Small intestine (tissue), 7 donors: Measurements from ENCODE around the gene CEP112. TPM values are rescaled to one million over a fixed set of nuclear protein-coding genes. Genes with fewer than 3 reads are reported as not detected.

Experiments used
- DNase-seq, 2 donors: peaks; one replicate each; pipeline versions ENCODE4 v3.0.0 to v3.0.0-alpha.2; 2013
- FAIRE-seq: peaks from 2 replicates; lab custom pipeline; 2012; peaks lifted over from hg19 to GRCh38; lab: Jason Lieb, UNC
- H3K27ac ChIP-seq, 3 donors: one replicate each; pipeline ENCODE4 v1.5.1; 2013; ENCODE audit warnings: low read length in 2 of 3, mild to moderate bottlenecking in 2 of 3, control low read depth in 1 of 3, inconsistent platforms in 1 of 3, low read depth in 1 of 3, moderate library complexity in 1 of 3
- H3K27me3 ChIP-seq, 3 donors: one replicate each; pipeline ENCODE4 v1.6.1; 2013; ENCODE audit warnings: low read length in 3 of 3, inconsistent platforms in 1 of 3; ENCODE audit not compliant: control insufficient read depth in 3 of 3, insufficient read depth in 3 of 3
- H3K36me3 ChIP-seq, 3 donors: one replicate each; pipeline ENCODE4 v1.6.1; 2013; ENCODE audit warnings: low read length in 3 of 3, inconsistent platforms in 1 of 3, low read depth in 1 of 3, mild to moderate bottlenecking in 1 of 3, moderate library complexity in 1 of 3; ENCODE audit not compliant: control insufficient read depth in 3 of 3, insufficient read depth in 2 of 3
- H3K4me1 ChIP-seq, 3 donors: one replicate each; pipeline ENCODE4 v1.6.1; 2013; ENCODE audit warnings: low read length in 2 of 3, inconsistent platforms in 1 of 3, low read depth in 1 of 3, mild to moderate bottlenecking in 1 of 3, moderate library complexity in 1 of 3; ENCODE audit not compliant: control insufficient read depth in 3 of 3, insufficient read depth in 2 of 3
- H3K4me3 ChIP-seq, 3 donors: one replicate each; pipeline ENCODE4 v1.5.1; 2013; ENCODE audit warnings: low read length in 3 of 3, control low read depth in 1 of 3, inconsistent platforms in 1 of 3, low read depth in 1 of 3, mild to moderate bottlenecking in 1 of 3, moderate library complexity in 1 of 3
- H3K9me3 ChIP-seq, 2 donors: one replicate each; pipeline ENCODE4 v1.6.1; 2013; ENCODE audit warnings: low read depth in 1 of 2, low read length in 1 of 2; ENCODE audit not compliant: control insufficient read depth in 2 of 2, insufficient read depth in 1 of 2
- WGBS, 3 donors: extraction: QIAGEN DNeasy Blood & Tissue Kit; methylation state at CpG; one replicate each; pipeline ENCODE4 v1.1.7; 2013; 5-methylcytosine and 5-hydroxymethylcytosine counted together
- polyA plus RNA-seq, 4 donors: library from polyadenylated mRNA; stranded (reverse) in 3 of 4; unstranded in 1 of 4; fragments of 200-250 nt in 3 of 4; fragments of 120-200 nt in 1 of 4; gene quantifications; one replicate each; pipeline versions ENCODE4 v1.2.1 to v1.2.3, GENCODE V29; 2013
- donor health status: healthy with polysubstance abuse.
- donor health status: control.
- donor health status: control.
- donor health status: Bipolar disorder and iron deficiency.
- donor health status: healthy.

The CEP112 gene
- polyA plus RNA-seq, 4 donors = 2.4 to 3.6 (median 3.5) TPM; not detected in 1

DNA sequence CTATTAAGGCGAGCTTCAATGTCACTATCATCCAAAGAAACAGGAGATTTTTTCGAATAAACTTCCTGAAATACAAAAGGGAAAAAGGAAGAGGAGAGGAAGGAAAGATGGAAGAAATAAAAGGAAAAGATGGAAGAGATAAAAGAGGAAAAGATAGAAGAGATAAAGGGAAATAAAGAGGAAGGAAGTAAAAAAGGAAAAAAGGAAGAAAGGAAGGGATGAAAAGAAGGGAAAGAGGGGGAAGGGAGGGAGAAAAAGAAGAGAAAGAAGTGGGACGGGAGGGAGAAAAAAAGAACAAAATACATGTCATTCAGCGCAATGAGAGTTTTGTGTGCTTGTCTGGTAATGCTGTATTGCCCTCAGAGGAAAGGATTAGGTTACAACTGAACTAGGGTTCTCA lies 62.2 kb downstream of the CEP112 start:
- H3K4me3 ChIP-seq = no peak overlapping the region
- peaks cover 0 to 1% (median 0%) of the 10 kb centered on the region in 3 donors for H3K27me3 ChIP-seq
- no peak for FAIRE-seq
- no peaks in the 10 kb centered on the region for H3K9me3 ChIP-seq
- H3K27ac ChIP-seq = no peak overlapping the region
- H3K36me3 ChIP-seq = no peaks in the 10 kb centered on the region
- H3K4me1 ChIP-seq = no peaks in the 10 kb centered on the region
- WGBS, 3 donors = 91 to 93% (median 91%) methylated on average over 4 of the region's 4 CpGs
- DNase-seq = no peak

DNA sequence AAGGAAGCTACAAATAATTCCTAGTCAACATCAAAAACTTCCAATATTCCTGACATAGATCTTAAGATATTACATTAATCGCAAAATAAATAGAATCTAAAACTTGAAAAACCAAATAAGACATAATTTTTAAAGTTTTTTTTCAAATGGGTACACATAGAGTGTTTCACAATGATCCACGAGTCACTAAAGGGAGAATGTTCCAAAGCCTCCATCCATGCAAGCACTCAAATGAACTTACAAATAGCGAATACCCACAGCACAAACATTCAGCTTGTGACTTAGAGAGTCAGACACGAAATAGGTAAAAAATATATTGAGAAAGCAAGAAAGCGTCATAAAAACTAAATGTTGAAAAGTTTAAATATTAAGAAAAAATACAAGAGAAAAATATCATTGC lies 65.7 kb downstream of the CEP112 start:
- H3K36me3 ChIP-seq = no peaks in the 10 kb centered on the region
- FAIRE-seq (no peak), DNase-seq (no peak)
- peaks cover 0 to 1% (median 0%) of the 10 kb centered on the region in 3 donors for H3K27me3 ChIP-seq
- no peaks in the 10 kb centered on the region for H3K9me3 ChIP-seq
- no peak overlapping the region for H3K4me3 ChIP-seq
- 93 to 95% (median 94%) methylated on average over 5 of the region's 5 CpGs for WGBS, 3 donors
- H3K27ac ChIP-seq = no peak overlapping the region
- H3K4me1 ChIP-seq = no peaks in the 10 kb centered on the region

DNA sequence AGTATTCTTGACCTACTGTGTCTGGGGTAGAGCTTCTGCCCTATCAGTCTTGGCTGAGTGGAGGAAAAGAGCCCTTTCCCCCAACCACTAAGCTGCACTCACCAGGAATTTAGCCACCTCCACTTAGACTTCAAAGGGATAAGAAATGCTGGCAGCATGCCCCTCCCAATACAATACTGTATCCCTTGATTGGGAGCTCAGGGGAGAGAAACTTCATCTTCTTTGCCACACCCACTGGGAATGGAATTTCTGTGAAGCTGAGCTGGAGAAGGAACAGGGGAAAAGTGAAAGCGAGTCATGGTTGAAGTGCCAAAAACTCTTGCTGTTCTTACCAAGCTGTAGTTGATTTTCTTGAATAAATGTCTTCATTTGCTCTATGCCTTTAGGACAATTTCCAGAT lies 68.8 kb downstream of the CEP112 start:
- H3K27ac ChIP-seq = no peak overlapping the region
- no peak overlapping the region for H3K4me3 ChIP-seq
- 50 to 86% (median 67%) methylated on average over 1 of the region's 1 CpG for WGBS, 3 donors
- FAIRE-seq = no peak
- H3K9me3 ChIP-seq = no peaks in the 10 kb centered on the region
- H3K36me3 ChIP-seq = no peaks in the 10 kb centered on the region
- peaks cover 0 to 1% (median 0%) of the 10 kb centered on the region in 3 donors for H3K27me3 ChIP-seq
- no peaks in the 10 kb centered on the region for H3K4me1 ChIP-seq
- peak in 1 of 2 donors; percentile 5 for DNase-seq

DNA sequence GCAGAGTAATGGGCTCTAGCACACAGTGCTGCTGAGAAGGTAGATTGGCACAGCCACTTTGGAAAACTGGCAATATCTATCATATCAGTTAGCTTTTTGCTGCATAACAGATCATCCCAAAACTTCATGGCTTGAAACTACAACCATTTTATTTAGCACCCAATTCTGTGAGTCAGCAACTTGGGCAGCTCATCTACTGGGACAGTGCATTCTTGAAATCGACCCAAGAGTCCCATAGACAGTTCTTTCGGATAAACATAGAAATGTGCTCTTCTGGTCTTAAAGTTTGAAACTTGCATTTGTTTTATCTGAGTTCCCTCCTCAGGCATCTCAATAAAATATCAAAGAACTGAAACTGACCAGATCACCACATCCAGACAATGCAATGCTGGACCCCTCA lies 76.7 kb downstream of the CEP112 start:
- DNase-seq (no peak), FAIRE-seq (no peak)
- 67 to 94% (median 79%) methylated on average over 2 of the region's 2 CpGs for WGBS, 3 donors
- Histone ChIP-seq H3K9me3 (no peaks in the 10 kb centered on the region), H3K27ac (no peak overlapping the region), H3K4me3 (no peak overlapping the region), H3K36me3 (no peaks in the 10 kb centered on the region), H3K4me1 (no peaks in the 10 kb centered on the region), H3K27me3 (no peaks in the 10 kb centered on the region)

DNA sequence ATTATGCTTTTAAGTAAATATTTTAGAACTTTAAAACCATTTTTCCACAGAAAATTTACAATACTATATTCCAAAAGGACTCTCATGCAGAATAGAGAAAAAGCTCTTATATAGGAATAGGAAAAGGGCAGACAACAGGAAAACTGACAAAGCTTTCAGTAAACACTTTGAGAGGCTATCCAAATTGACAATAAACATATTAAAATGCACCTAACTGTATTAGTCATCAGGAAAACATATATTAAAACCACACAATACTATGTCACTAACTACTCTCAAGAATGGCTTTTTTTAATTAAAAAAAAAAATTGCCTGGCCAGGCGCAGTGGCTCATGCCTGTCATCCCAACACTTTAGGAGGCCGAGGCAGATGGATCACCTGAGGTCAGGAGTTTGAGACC lies 77.3 kb downstream of the CEP112 start:
- H3K27ac ChIP-seq = no peak overlapping the region
- no peak overlapping the region for H3K4me3 ChIP-seq
- no peaks in the 10 kb centered on the region for H3K27me3 ChIP-seq
- no peaks in the 10 kb centered on the region for H3K36me3 ChIP-seq
- FAIRE-seq (no peak), DNase-seq (no peak)
- no peaks in the 10 kb centered on the region for H3K4me1 ChIP-seq
- H3K9me3 ChIP-seq = no peaks in the 10 kb centered on the region
- WGBS, 3 donors = 87 to 97% (median 89%) methylated on average over 2 of the region's 2 CpGs

DNA sequence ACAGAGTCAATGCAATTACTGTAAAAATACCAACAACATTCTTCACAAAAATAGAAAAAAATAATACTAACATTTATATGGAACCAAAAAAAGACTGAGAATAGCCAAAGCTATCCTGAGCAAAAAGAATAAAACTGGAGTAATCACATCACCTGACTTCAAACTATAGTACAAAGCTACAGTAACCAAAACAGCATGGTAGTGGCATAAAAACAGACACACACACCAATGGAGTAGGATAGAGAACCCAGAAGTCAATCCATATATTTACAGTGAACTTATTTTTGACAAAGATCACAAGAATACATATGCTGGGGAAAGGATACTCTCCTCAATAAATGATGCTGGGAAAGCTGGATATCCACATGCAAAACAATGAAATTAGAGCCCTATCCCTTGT lies 84.2 kb downstream of the CEP112 start:
- Histone ChIP-seq H3K27me3 (no peaks in the 10 kb centered on the region), H3K36me3 (no peaks in the 10 kb centered on the region), H3K4me3 (no peak overlapping the region), H3K27ac (no peak overlapping the region), H3K4me1 (no peaks in the 10 kb centered on the region), H3K9me3 (peaks cover 0 to 8% of the 10 kb centered on the region in 2 donors)
- no peak for FAIRE-seq
- no peak for DNase-seq

GRCh38 chr17:66098040-66098439 lies 93.9 kb downstream of the CEP112 start:
- WGBS, 3 donors = 82 to 90% (median 88%) methylated on average over 3 of the region's 3 CpGs
- H3K36me3 ChIP-seq = peaks cover 0 to 2% (median 0%) of the 10 kb centered on the region in 3 donors
- H3K4me1 ChIP-seq = no peaks in the 10 kb centered on the region
- FAIRE-seq (no peak), DNase-seq (no peak)
- no peak overlapping the region for H3K27ac ChIP-seq
- no peaks in the 10 kb centered on the region for H3K27me3 ChIP-seq
- peaks cover 0 to 7% of the 10 kb centered on the region in 2 donors for H3K9me3 ChIP-seq
- H3K4me3 ChIP-seq = no peak overlapping the region

DNA sequence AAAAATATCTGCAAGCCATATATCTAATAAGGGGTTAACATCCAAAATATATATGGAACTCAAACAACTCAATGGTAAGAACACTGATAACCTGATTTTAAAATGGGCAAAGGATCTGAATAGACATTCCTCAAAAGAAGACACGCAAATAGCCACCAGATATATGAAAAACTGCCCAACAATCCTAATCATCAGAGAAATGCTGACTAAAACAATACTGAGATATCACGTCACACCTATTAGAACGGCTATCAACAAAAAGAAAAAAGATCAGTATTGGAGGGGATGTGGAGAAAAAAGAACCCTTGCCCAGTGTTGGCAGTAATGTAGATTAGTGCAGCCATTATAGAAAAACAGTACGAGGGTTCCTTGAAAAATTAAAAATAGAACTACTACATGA lies 97.2 kb downstream of the CEP112 start:
- Histone ChIP-seq H3K27me3 (no peaks in the 10 kb centered on the region), H3K36me3 (peaks cover 0 to 2% (median 0%) of the 10 kb centered on the region in 3 donors), H3K9me3 (peaks cover 0 to 3% of the 10 kb centered on the region in 2 donors), H3K27ac (no peak overlapping the region), H3K4me3 (no peak overlapping the region), H3K4me1 (no peaks in the 10 kb centered on the region)
- no peak for FAIRE-seq
- no peak for DNase-seq
- WGBS, 3 donors = 94 to 98% (median 98%) methylated on average over 4 of the region's 4 CpGs

DNA sequence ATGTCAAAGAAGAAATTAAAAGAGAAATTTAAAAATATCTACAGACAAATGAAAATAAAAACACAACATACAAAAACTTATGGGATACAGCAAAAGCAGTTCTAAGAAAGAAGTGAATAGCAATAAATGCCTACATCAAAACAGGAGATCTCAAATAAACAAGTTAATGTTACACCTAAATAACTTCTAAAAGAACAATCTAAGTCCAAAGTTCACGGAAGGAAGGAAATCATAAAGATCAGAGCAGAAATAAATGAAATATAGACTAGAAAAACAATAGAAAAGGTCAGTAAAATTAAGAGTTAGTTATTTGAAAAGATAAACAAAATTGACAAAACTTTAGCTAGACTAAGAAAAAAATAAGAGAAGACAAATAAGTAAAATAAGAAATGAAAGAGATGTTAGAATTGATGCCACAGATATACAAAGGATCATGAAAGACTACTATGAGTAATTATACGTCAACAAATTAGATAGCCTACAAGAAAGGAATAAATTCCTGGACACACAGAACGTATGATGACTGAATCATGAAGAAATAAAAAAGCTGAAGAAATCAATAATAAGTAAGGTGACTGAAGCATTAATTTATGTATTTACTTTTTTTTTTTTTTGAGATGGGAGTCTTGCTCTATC lies 100.4 kb downstream of the CEP112 start:
- peak; percentile 92 for FAIRE-seq
- no peaks in the 10 kb centered on the region for H3K4me1 ChIP-seq
- no peak overlapping the region for H3K4me3 ChIP-seq
- H3K27ac ChIP-seq = no peak overlapping the region
- H3K36me3 ChIP-seq = peaks cover 0 to 9% (median 0%) of the 10 kb centered on the region in 3 donors
- peak; percentile 52 to 74 for DNase-seq
- no peaks in the 10 kb centered on the region for H3K27me3 ChIP-seq
- WGBS, 3 donors = 17 to 62% (median 47%) methylated on average over 3 of the region's 3 CpGs
- H3K9me3 ChIP-seq = peaks cover 0 to 16% of the 10 kb centered on the region in 2 donors
